Right hindlimb (tissue), 1 donor: Measurements from ENCODE around the gene CACNA2D1.

Experiments used
- DNase-seq: peaks from one replicate; pipeline ENCODE4 v3.0.0-alpha.2; 2018

CACNA2D1 gene

DNA sequence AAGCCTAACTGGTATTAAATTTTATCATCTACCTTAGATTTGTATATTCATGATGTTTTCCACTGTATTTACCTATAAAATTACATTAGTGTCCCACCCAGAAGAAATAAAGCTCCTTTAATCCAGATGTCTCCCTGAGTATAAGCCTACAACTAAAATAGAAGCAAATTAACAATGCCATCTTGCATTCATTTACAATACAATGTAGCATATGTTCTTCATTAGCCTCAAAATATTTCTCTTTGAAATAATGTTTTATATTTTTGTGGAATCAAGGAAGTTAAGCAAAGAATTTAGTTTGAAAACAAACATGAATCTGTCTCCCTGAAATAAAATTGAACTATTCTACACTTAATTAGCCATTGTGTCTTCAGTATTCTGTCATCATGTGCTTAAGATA lies 112.3 kb downstream of the CACNA2D1 start:
- DNase-seq = no peak

DNA sequence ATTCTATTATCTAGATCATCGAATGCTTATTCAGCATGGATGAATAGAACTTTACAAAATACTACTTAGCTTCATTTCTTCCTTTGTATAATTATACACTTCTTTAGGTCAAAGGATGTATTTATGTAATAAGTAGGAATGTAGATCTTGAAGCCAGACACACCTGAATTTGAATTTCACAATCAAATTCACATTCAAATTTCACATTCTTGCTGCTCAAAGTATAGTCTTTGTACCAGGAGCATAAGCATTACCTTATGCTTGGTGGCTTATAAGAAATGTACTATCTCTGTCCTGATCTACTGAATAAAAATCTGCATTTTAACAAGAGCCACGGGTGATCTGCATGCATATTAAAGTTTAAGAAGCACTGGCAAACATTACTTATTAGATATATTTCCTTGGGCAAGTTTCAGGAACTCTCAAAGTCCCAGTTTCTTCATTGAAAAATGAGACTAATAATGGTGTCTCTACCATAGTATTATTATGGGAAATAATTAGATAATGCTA lies 112.8 kb downstream of the CACNA2D1 start:
- DNase-seq = no peak

DNA sequence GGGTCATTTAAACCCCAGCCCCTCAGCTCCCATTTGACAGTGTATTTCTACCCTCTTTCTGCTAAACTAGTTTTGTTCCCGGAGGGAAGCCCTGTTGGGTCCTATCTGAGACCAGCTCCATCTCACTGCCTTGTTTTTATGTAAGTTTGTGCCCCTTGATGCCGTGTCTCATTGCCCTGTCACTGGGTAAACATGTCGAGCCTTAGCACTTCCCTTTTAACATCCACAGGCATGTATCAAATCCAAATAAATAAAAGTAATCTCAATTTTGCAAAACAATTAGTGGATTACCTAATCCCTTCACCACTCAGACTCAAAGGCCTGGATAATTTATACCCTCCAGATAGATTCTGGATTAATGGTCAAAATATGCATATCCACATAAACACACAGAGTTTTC lies 115.7 kb downstream of the CACNA2D1 start:
- no peak for DNase-seq

DNA sequence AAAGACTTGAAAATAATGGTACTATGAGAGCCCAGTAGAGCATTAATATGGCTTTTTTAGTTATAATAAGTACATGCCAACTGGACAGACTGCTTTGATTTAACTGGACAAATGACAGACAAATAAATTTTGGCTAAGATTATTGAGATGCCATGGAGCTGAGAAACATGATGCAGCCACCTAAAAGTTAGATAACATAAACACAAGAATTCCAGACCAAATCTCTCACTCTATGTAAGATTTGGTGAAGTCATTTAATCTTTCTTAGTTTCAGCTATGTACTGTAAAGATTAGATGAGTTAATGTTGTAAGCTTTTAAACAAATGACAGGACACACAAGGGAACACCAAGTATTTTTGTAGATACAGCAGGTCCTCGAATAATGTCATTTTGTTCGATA lies 118.2 kb downstream of the CACNA2D1 start:
- no peak for DNase-seq

DNA sequence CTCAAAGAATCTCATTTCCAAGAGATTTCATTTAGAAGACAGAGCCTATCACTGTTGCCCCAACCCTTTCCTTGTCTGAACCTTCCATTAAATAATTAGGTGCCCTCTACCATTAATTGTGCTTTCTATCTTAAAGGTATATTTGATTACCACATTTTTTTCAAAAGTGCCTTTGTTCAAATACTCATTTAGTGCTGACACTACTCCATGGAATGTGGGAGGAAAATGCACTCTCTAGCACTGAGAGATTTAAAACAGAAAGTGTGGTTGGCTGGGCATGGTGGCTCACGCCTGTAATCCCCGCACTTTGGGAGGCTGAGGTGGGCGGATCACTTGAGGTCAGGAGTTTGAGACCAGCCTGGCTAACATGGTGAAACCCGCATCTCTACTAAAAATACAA lies 119.8 kb downstream of the CACNA2D1 start:
- DNase-seq = no peak

DNA sequence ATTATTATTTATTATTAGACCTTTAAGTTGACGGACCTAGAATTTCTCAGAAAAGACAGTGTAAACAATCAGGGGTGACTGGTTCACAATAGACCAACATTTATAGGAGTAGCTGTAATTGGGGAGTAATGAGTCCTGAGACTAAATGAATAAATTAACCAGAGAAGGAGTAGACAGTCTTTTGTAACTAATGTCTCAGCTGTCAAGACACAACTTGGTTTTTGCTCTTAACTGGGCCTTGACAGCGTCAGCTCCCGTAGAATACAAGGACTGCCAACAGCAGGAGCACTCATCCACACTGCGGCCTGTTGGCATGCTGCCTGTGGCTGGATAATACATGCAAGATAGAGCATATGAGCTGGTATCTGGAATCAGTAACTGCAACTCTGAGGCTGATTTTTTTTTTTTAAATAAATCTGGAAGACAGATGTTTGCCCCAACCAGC lies 123.9 kb downstream of the CACNA2D1 start:
- DNase-seq = peak; percentile 71

DNA sequence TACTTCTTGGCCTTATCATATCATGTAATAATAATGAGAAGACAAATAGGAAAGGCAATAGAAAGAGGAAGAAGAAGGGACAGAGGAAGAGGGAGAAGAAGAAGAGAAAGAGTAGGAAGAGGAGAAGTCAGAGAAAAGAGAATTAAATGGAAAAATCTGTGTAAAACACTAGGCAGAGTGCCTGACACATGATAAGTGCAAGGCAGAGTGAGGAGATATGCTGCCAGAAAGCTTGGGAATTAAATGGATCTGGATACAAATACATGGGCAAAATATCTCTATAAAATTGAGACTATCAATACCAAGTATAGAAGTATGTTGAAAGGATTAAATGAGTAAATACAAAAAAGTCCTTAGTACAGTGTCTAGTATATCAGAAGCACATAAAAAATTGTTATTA lies 124.8 kb downstream of the CACNA2D1 start:
- no peak for DNase-seq

DNA sequence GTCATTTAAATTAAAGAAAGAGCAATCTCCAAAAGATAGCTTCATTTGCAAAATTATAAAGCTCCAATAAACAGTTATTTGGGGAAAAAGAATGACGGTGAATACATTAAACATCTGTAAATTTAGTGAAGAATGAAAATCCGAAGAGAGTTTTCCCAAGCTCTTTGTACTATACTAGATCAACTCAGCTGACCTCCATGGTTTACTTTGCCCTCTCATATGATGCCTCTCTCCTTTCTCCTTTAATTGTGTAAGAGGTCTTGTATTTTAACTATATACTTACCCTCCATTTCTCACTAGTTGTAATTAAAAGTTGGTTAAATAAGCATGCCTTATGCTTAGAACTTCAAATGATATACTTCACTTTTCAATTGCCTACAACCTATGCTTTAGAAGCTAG lies 125.8 kb downstream of the CACNA2D1 start:
- no peak for DNase-seq

DNA sequence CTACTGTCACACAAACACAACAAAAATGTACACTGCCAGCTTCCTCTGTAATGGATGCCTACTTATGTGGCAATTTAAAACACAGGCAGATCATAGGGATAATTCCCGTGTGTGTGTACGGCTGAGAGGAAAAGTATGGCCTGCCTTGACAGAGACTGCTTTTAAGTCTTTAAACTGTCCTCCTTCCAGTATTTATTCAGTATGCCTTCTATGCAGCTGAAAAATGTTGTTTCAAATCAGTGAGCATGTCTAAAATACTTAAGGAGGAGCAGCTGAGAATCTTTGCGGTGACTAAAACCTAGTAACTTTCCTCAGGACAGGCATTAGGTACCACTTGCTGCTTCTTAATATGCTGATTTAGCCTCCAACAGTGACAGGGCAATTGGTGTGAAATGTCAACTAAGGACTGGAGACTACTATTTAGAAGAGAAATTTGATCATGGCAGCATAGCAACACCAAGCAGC lies 126.3 kb downstream of the CACNA2D1 start:
- DNase-seq = no peak

DNA sequence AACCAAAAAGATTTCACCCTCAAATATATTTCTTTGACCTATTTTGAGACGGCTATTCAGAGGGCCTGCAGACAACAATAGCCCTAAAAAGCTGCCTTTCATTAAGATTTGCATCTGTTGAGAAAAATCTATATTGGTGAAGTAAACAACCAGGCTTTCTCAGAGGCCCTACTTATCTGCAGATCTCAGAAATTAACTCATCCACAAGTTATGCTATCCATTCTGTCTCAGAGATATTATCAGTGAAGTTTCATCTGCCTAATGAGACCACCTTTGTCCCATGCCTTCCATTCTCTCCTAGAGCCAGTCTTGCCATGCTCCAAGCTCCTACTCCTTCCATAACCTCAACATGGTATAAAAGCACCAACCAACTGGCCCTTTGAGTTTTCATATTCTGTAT lies 130.3 kb downstream of the CACNA2D1 start:
- DNase-seq = no peak

DNA sequence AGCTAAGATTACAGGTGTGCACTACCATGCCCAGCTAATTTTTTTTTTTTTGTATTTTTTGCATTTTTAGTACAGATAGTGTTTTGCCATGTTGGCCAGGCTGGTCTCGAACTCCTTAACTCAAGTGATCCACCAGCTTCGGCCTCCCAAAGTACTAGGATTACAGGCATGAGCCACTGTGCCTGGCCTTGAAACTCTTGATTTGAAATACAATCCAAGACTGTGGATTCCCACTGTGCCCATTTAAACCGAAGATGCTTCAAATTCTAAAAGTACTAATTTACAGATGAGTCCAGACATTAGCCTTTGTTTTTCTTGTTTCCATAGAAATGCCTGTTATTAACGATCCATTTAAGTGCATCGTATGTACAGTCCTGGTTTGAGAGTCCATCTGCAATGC lies 130.9 kb downstream of the CACNA2D1 start:
- DNase-seq = no peak

DNA sequence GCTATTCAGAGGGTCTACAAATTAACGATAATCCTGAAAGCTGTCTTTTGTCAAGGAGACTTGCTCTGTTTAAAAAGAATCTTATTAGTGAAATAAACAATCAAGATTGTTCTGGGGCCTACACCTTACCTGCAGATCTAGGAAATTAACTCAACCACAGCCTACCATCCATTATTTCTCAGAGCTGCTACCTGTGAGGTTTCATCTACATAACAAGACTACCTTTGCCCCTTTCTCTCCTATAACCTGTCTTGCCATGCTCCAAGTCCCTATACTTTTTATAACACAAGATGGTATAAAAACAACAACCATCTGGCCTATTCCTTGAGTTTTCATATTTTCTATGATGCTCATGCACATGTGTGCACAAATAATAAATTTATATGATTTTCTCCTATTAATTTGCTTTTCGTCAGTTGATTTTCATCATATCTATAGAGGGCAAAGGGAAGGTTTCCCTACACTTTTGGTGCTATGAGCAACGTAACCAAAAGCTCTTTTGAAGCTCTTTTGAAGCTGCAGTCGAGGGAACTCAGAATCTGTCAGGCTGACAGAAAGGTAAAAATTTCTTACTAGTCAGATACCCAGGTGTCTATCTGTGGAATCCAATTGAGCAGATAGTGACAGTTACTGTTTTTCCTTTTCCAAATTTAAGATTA lies 138.1 kb downstream of the CACNA2D1 start:
- DNase-seq = no peak

DNA sequence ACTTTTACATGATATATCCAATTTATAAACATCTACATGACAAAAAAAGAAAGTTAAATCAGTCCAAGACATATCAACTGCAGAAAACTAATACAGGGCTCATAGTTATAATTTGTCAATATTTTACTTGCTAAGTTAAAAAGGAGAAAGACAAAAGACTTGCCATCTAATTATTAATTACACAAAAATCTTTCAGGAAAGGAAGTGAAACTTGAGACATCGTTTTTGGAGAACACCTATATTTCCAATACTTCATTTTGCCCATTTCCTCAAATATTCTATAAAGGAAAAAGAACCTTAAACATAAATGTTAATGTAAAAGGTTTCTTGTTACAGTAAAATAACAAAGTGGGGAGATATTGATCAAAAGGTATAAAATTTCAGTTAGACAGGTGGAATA lies 148.7 kb downstream of the CACNA2D1 start:
- no peak for DNase-seq

DNA sequence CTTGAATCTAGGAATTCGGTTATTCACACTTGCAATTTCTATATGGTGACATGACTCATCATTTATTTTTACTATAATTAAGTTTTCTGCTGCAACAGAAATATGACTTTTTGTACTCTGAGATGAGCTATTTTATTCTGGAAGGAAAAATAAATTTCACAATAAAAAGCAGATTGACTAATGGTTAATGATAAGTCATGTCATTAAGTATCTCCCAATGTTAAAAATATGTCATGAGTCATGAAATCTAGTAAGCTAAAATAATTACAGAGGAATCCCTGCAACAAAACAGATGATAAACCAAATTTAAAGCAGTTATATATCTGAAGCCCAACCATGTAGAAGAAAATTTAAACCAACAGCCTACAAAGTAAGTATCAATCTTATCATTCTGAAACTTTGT lies 149.2 kb downstream of the CACNA2D1 start:
- DNase-seq = no peak

DNA sequence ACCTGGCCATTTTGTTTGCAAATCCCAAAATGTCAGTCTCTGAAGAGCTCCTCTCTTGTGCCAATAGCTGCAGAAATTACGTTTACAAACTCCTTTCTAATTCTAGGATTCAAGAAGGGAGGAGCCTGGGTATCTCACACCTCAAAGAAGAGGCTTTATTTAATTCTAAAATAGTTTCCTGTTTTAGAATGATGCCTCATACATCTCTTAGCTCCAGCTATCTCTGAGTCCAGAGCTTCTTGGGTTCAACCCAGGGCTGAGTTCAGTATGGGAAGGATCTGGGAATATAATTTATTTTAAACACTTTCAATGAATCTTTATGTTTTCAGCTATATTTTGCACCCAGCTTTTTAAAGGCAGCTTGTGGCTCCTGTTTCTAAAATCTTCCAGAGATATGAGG lies 150.1 kb downstream of the CACNA2D1 start:
- no peak for DNase-seq

DNA sequence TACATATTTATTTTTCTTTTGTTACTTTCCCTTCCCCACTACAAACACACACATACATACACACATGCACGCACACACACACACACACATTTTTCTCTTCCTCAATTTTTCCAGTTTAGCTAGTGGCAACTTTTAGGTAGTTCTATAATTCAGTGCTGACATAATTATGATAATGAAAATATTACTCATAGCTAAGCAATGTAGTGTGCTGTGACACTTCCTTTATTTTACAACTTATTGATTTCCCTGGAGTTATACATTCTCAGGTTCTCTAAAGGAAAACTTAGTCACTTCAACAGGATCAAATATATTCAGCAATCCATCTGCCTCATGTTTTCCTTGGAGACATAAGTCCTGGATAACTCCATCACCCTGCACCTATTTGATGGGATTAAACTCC lies 151.6 kb downstream of the CACNA2D1 start:
- DNase-seq = no peak

DNA sequence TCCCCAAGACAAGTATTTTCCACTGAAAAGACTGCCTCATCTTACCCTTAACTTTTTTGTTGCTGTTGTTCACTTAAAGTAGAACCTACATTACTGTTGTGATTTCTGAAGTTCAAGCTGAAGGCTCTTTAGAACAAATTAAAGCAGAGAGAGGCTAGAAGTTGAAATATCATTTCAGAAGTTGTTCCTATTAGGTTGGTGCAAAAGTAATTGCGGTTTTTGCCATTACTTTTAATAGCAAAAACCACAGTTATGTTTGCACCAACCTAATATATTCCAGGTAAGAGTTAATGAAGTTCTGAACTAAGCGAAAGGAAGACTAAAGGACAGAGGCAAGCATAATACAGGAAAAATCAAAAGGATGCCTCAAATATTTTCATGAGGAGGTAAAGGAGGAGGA lies 153.7 kb downstream of the CACNA2D1 start:
- no peak for DNase-seq

DNA sequence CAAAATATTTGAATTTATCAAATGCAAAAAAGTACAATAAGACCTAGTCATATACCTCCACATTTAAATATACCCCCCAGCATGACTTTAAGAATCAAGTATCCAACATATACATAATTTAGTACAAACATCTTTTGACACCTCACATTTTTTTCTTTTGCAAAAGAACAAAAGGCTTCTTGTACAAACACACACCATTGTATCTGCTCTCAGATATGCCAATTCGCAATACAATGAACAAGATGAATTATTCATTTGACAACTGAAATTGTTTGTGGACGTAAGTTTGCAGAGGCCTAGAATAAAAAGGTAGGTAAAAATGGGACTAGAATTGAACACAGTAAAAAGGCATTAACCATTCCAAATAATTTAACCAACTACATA lies 154.4 kb downstream of the CACNA2D1 start:
- DNase-seq = no peak

DNA sequence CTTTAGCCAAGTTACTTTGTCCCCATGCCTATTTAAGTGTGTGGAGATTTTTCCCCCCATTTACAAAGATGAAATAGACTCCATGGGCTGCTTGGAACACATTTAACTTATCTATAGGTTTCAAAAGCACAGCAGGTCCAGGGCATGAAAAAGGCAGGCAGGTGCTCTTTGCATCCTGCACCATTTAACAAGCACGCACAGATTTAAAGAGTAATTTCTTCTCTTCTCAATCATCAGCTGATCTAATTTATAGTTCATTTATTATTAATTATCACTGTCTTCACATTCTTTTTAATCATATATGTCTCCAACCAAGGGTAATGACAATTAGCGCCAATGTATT lies 156.8 kb downstream of the CACNA2D1 start:
- DNase-seq = no peak

DNA sequence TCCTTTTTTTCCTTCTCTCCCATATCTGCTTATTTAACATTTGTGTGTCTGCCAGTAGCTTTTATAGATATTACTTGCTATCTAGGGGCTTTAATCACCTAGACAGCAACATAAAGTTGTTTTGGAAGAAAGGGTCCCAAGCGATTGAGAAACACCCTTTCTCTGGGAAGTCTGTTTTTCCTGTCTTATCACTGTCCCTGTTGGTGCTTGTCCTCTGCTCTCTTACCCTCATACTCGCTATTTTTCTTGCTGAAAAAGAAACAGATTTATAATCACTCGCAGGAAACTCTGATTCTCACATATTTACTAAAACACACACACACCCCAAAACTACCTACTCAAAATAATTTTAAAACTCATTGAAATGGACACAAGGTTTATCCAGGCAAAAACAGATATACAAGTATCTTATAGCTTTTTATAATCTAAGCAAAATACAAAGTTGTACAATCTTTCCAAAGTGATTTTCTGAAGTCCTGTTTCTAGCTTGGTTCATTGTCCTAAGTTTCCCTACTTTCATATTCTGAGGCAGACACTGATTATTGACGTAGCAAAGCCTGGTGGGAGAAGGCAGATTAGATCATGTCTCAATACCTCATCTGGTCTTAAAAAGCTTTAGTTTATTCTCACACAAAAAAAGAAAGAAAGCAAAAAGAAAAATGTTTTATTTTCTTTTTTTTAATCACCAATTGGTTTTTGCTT lies 157.3 kb downstream of the CACNA2D1 start:
- no peak for DNase-seq

DNA sequence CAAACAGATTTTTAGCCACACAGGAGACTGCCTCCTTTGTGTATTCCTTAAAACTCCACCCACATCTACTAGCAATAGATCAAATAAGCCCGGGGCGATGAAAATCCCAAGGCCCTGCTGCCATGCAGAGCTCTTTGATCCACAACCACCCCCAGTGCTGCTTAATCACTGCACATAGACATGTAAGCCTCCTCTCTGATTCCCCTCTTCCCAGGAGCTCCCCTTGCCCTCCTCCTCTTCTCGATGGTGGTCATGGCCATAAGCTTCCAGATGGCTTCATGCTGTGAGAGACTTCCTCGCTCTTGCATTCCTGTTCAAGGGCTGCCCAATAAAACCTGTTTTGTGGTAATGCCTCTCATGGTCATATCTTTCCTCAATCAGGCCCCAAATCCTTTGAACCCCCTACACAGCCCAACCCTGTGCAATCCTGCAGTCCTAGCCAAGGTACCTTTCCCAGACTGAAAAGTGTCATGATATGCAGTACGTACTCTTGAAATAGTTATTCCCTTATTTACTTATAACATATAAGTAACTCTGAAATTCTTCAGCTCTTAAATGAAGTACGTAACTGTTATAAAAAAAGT lies 158.5 kb downstream of the CACNA2D1 start:
- no peak for DNase-seq

DNA sequence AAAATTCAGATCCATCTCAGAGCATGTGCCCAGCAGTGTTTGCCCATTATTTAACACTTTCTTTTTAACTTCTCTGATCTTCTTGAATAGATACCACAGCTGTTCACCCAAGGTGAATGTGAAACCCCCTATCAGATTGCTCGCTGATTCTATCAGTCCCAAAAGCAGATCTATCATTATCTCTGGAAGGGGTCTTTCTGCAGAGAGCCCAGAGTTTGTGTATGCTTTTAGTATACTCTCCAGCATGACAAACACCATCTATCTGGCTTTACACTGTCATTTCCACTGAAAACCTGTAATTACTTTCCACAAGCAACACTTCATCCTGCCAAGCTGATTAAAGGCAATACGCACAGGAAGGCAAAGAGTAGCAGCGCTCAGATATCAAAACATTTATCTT lies 168.2 kb downstream of the CACNA2D1 start:
- no peak for DNase-seq

DNA sequence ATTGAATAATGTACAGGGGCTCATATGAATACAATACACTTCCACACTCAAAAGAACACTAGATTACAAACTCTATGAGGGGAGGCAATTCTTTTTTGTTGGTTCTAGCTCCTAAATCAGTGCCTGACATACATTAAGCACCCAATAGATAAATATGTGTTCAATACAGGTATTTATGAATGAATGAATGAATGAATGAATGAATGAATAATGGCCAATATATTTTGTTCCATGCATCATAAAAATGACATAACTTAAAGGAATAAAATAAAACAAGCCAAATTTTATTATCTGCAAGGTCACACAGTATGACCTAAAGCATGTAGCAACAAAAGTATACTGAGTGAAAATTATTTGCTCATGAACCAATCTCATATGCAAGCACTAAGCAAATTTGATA lies 168.9 kb downstream of the CACNA2D1 start:
- DNase-seq = no peak

DNA sequence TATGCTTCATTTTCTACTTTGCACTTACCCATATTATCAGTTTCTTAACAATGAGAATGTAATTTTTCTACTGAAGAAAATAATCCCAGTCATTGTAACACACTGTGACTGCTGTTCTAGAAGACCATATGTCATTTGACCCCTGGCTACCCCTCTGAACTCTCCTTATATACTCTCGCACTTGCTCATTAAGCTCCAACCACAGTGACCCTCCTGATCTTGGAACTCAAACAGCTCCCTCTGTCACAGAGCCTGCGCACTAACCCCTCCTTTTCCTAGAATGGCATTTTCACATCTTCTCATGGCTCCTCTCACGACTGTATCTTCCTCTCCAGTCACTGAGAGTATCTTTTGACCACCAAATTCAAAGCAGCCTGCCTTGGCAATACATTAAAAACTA lies 169.7 kb downstream of the CACNA2D1 start:
- no peak for DNase-seq
